MCF 10A (cell line): ENCODE data around the gene GATA5. TPM values are rescaled to one million over a fixed set of nuclear protein-coding genes. Genes with fewer than 3 reads are reported as not detected.
A peak's percentile ranks its signal among the peaks of the same experiment; 100 is the strongest.

Experiments used
- BruUV-seq: library from RNA; stranded (reverse); fragments of 400-500 nt; replicated peaks from 2 replicates; lab custom pipeline; 2021; lab: Mats Ljungman, UMichigan
- CTCF ChIA-PET: fragments of 300-600 bp; sonication (Branson Sonifier 250); formaldehyde crosslinking; extraction: SDS; loops from one replicate; lab custom pipeline; 2021; ENCODE audit warnings: antibody characterized with exemption, inconsistent platforms; lab: Yijun Ruan, JAX
- POLR2A ChIA-PET: fragments of 300-600, 350-650 bp; sonication (Branson Sonifier 250); formaldehyde crosslinking; extraction: SDS; loops from one replicate; lab custom pipeline; 2020; ENCODE audit warnings: antibody characterized with exemption, inconsistent platforms; lab: Yijun Ruan, JAX
- DNase-seq: peaks from one replicate; pipeline ENCODE4 v3.0.0-alpha.2; 2018; ENCODE audit not compliant: unreplicated experiment
- H3K27ac Mint-ChIP-seq: one replicate; pipeline ENCODE4 v1.8.0; 2022; ENCODE audit warnings: mild to moderate bottlenecking, low read depth, mixed read lengths; ENCODE audit not compliant: unreplicated experiment
- H3K27me3 Mint-ChIP-seq: one replicate; pipeline ENCODE4 v1.8.0; 2022; ENCODE audit warnings: mixed read lengths; ENCODE audit not compliant: insufficient read depth, unreplicated experiment
- H3K36me3 Mint-ChIP-seq: one replicate; pipeline ENCODE4 v1.8.0; 2022; ENCODE audit warnings: mild to moderate bottlenecking, moderate library complexity, mixed read lengths; ENCODE audit not compliant: insufficient read depth, unreplicated experiment
- H3K4me1 Mint-ChIP-seq: one replicate; pipeline ENCODE4 v1.8.0; 2022; ENCODE audit warnings: mixed read lengths; ENCODE audit not compliant: insufficient read depth, unreplicated experiment
- H3K4me3 Mint-ChIP-seq: one replicate; pipeline ENCODE4 v1.8.0; 2022; ENCODE audit warnings: mild to moderate bottlenecking, moderate library complexity, mixed read lengths; ENCODE audit not compliant: unreplicated experiment
- H3K9me3 Mint-ChIP-seq: one replicate; pipeline ENCODE4 v1.8.0; 2022; ENCODE audit warnings: mixed read lengths; ENCODE audit not compliant: unreplicated experiment
- intact Hi-C: fragments of 100-400 bp; cut with micrococcal nuclease; formaldehyde crosslinking; loops from 2 replicates; pipeline ENCODE4 v1.14.1; 2022
- total RNA-seq: library from RNA; stranded (reverse); gene quantifications from 2 replicates; pipeline ENCODE4 v1.2.3, GENCODE V29; 2022
- TF ChIP-seq, protein P1 (sequence below): fragments of 200-600 bp; IDR thresholded peaks from one replicate; pipeline ENCODE4 v1.8.0; 2022; ENCODE audit warnings: antibody characterized with exemption, mild to moderate bottlenecking; ENCODE audit not compliant: unreplicated experiment

Gene GATA5
- total RNA-seq, 1 experiment from 2014 or later: not detected

GRCh38 chr20:62413896-62414481, 61.8 kb downstream of the GATA5 start:
- H3K4me3 Mint-ChIP-seq: no peak overlapping the region
- no peaks in the 10 kb centered on the region for H3K9me3 Mint-ChIP-seq
- BruUV-seq: no TSS peak
- no peak overlapping the region for H3K27ac Mint-ChIP-seq
- H3K27me3 Mint-ChIP-seq: no peaks in the 10 kb centered on the region
- H3K4me1 Mint-ChIP-seq: peaks cover 6% of the 10 kb centered on the region
- CTCF ChIA-PET: interaction anchor here (1.3 kb wide), 1 partner anchor 86 kb away, joined by 3 read pairs; no protein-coding TSS in a partner anchor
- no peak for DNase-seq
- POLR2A ChIA-PET: no interaction called here
- TF ChIP-seq, protein P1, sequence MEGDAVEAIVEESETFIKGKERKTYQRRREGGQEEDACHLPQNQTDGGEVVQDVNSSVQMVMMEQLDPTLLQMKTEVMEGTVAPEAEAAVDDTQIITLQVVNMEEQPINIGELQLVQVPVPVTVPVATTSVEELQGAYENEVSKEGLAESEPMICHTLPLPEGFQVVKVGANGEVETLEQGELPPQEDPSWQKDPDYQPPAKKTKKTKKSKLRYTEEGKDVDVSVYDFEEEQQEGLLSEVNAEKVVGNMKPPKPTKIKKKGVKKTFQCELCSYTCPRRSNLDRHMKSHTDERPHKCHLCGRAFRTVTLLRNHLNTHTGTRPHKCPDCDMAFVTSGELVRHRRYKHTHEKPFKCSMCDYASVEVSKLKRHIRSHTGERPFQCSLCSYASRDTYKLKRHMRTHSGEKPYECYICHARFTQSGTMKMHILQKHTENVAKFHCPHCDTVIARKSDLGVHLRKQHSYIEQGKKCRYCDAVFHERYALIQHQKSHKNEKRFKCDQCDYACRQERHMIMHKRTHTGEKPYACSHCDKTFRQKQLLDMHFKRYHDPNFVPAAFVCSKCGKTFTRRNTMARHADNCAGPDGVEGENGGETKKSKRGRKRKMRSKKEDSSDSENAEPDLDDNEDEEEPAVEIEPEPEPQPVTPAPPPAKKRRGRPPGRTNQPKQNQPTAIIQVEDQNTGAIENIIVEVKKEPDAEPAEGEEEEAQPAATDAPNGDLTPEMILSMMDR: peak; percentile 15
- intact Hi-C loops: no loop called here
- no peaks in the 10 kb centered on the region for H3K36me3 Mint-ChIP-seq

Other genes with a start within 250 kb of the GATA5 start
- 38.8 and 51.9 TPM in 2 replicates for gene OSBPL2, start 237.5 kb downstream of the GATA5 start, total RNA-seq
- 98.0 and 127 TPM in 2 replicates for gene ADRM1, start 173.0 kb downstream of the GATA5 start, total RNA-seq
- 266 and 292 TPM in 2 replicates for gene LAMA5, start 108.7 kb downstream of the GATA5 start, total RNA-seq
- gene RPS21, start 88.9 kb downstream of the GATA5 start, total RNA-seq: 1,978 and 2,055 TPM in 2 replicates
- 1.5 and 2.8 TPM in 2 replicates for gene CABLES2, start 68.7 kb downstream of the GATA5 start, total RNA-seq
- gene RBBP8NL, start 48.5 kb downstream of the GATA5 start, total RNA-seq: not detected in 2 replicates
- gene SLCO4A1, start 166.5 kb upstream of the GATA5 start, total RNA-seq: 23.8 and 27.0 TPM in 2 replicates
- gene NTSR1, start 232.8 kb upstream of the GATA5 start, total RNA-seq: 4.5 and 6.2 TPM in 2 replicates